HUES48 (cell line): Measurements from ENCODE around the gene CABP2.
"Not testable (repeated sequence)": the region's sequence is repeated elsewhere in the genome, so short reads cannot be mapped to it uniquely, and the experiment has no call there.

Experiments used
- H3K27ac ChIP-seq: one replicate; pipeline ENCODE4 v1.7.0; 2013; ENCODE audit warnings: low read depth, low read length, inconsistent platforms
- H3K27me3 ChIP-seq: 2 replicates; pipeline ENCODE4 v1.6.1; 2013; ENCODE audit warnings: mild to moderate bottlenecking, low read length; ENCODE audit not compliant: control insufficient read depth, insufficient read depth
- H3K36me3 ChIP-seq: 2 replicates; pipeline ENCODE4 v1.6.1; 2013; ENCODE audit warnings: low read length; ENCODE audit not compliant: control insufficient read depth, insufficient read depth
- H3K4me1 ChIP-seq: 2 replicates; pipeline ENCODE4 v1.6.1; 2013; ENCODE audit warnings: mild to moderate bottlenecking, low read length; ENCODE audit not compliant: control insufficient read depth, insufficient read depth
- H3K4me3 ChIP-seq: 2 replicates; pipeline ENCODE4 v1.5.1; 2013; ENCODE audit warnings: mild to moderate bottlenecking, low read depth, low read length
- H3K9ac ChIP-seq: 2 replicates; pipeline ENCODE4 v1.6.1; 2013; ENCODE audit warnings: mild to moderate bottlenecking, low read depth, low read length, moderate library complexity
- H3K9me3 ChIP-seq: 2 replicates; pipeline ENCODE4 v1.6.1; 2013; ENCODE audit warnings: low read length; ENCODE audit not compliant: control insufficient read depth, insufficient read depth

Gene CABP2

GRCh38 chr11:67522844-67523555 is at the start of gene CABP2:
Gene CABP2, minus strand, starts transcription at chr11:67523446. Its CDS starts 120 bp downstream, at chr11:67523326.
- no peak within 1 kb of the TSS for H3K9ac ChIP-seq
- H3K4me3 ChIP-seq = no peak within 1 kb of the TSS

DNA sequence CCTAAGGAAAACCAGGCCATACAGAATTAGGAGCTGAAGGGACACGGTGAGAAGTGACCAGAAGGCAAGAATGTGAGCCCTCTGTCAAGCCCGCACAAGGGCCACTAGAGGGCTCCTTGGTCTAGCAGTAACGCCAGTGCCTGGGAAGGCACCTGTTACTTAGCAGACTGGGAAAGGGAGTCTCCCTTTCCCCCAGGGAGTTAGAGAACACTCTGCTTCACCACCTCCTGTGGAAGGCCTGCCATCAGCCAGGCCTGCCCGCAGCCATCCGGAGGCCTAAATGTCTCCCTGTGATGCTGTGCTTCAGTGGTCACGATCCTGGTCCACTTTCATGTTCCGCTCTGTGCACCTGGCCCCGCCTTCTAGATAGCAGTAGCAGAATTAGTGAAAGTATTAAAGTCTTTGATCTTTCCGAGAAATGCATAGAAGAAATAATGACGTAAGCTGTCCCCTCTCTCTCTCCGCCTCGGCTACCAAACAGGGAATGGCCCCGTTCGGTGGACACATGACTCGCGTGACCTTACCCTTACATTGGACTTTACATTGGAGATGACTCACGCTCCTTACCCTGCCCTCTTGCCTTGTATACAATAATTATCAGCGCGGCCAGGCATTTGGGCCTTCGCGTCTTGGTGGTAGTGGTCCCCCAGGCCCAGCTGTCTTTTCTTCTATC is 49.6 kb upstream of the CABP2 start:
- H3K4me1 ChIP-seq = no peaks in the 10 kb centered on the region
- no peaks in the 10 kb centered on the region for H3K9me3 ChIP-seq
- no peaks in the 10 kb centered on the region for H3K27me3 ChIP-seq
- H3K27ac ChIP-seq = no peak overlapping the region
- no peak overlapping the region for H3K9ac ChIP-seq
- H3K4me3 ChIP-seq = no peak overlapping the region
- no peaks in the 10 kb centered on the region for H3K36me3 ChIP-seq

More at GRCh38 chr11:67522844-67523555, at the start of gene CABP2:
- no peaks in the 10 kb centered on the region for H3K9me3 ChIP-seq
- H3K27ac ChIP-seq = no peak within 1 kb of the TSS
- H3K36me3 ChIP-seq = no peaks in the 10 kb centered on the region
- no peaks in the 10 kb centered on the region for H3K27me3 ChIP-seq
- H3K4me1 ChIP-seq = no peaks in the 10 kb centered on the region

GRCh38 chr11:67572305-67572704 is 49.1 kb upstream of the CABP2 start:
- H3K9me3 ChIP-seq = no peaks in the 10 kb centered on the region
- no peak overlapping the region for H3K4me3 ChIP-seq
- H3K4me1 ChIP-seq = no peaks in the 10 kb centered on the region
- no peak overlapping the region for H3K9ac ChIP-seq
- H3K36me3 ChIP-seq = no peaks in the 10 kb centered on the region
- H3K27me3 ChIP-seq = no peaks in the 10 kb centered on the region
- H3K27ac ChIP-seq = no peak overlapping the region

DNA sequence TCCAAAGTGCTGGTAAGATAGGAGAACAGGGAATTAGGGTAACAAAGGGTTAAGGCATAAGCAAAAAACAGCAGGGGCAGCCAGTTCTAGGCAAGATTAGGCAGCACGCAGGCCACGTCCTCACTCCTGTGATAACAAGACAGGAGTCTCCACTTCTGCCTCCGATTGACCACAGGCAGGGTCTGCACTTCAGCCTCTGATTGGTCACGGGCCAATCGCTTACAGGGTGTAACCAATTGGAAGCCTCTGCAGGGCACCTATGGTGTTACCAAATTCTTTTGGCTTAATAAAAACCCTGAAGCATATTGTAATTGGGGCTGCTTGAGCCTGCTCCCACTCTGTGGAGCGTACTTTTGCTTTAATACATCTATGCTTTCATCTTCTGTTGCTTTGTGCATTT is 48.2 kb upstream of the CABP2 start:
- Histone ChIP-seq H3K4me3 (no peak overlapping the region), H3K9ac (no peak overlapping the region), H3K27me3 (no peaks in the 10 kb centered on the region), H3K4me1 (no peaks in the 10 kb centered on the region), H3K9me3 (no peaks in the 10 kb centered on the region), H3K27ac (no peak overlapping the region), H3K36me3 (no peaks in the 10 kb centered on the region)

DNA sequence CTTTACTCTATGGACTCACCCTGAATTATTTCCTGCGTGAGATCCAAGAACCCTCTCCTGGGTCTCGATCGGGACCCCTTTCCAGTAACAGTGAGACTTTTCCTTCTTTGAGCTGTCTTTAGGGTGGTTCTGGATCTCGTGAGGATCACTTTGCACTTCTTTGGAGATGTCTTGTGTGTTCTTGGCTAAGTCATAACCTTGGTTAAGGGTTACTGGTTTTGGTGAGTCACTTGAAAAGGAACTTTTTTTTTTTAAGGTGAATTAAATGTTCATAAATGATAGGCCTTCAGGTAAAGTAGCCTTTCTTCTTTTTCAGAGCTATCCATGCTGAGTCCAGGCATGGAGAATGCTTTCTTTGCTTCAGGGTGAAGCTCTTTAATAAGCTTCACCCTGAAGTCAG is 41.0 kb upstream of the CABP2 start:
- Histone ChIP-seq H3K27ac (no peak overlapping the region), H3K4me3 (no peak overlapping the region), H3K4me1 (peaks cover 3% of the 10 kb centered on the region; the same call in 1 of the 2 replicates), H3K9ac (no peak overlapping the region), H3K27me3 (no peaks in the 10 kb centered on the region), H3K9me3 (no peaks in the 10 kb centered on the region), H3K36me3 (no peaks in the 10 kb centered on the region)

DNA sequence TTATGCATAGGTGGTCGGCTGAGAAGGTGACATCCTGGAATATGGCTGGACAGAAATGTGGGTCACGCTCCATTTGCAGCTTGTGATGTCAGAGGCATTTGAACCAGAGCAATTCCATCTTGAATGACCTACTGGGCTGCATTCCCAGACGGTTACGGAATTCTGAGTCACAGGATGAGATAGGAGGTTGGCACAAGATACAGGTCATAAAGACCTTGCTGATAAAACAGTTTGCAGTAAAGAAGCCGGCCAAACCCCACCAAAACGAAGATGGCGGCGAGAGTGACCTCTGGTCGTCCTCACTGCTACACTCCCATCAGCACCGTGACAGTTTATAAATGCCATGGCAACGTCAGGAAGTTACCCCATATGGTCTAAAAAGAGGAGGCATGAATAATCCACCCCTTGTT is 40.5 kb upstream of the CABP2 start:
- not testable (repeated sequence) for H3K36me3 ChIP-seq, H3K4me1 ChIP-seq, H3K4me3 ChIP-seq, H3K9ac ChIP-seq, H3K27me3 ChIP-seq, H3K9me3 ChIP-seq
- H3K27ac ChIP-seq = peak overlapping the region; percentile 15

DNA sequence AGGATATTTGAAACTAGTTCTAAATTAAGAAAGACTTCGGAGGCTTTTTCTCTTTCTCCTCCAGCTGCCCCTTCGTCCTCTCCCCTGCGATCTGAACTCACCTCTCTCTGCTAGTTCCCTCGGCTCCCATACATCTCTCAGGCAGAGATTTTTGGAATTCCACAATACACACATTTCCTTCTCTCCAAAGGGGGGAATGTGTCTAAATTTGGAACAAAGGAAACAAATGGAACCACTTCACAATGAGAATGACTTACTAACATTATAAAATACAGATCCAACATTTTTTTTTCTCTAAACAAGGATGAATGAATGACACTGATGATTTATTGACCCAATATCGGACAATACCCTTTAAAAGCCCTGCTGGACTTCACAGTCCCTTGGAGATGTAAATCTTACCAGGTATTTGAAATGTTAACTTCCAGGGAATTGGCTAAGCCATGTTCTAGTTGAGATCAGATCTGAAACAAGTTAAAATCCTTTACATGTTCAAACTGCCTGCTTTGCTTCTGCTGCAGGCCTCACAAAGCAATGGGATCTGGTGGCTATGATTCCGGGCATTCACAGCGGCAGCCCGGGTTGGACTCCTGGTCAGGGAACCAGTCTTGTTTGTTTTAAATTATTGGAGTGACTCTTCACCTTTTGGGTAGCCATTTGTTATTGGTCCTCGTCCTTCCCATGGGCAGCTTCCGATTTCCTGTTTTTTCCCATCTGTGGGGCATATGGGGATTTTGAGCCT is 39.9 kb upstream of the CABP2 start:
- H3K27ac ChIP-seq = peak overlapping the region; percentile 15
- no peaks in the 10 kb centered on the region for H3K27me3 ChIP-seq
- peaks cover 3% of the 10 kb centered on the region; the same call in 1 of the 2 replicates for H3K4me1 ChIP-seq
- no peak overlapping the region for H3K4me3 ChIP-seq
- H3K9ac ChIP-seq = no peak overlapping the region
- no peaks in the 10 kb centered on the region for H3K9me3 ChIP-seq
- H3K36me3 ChIP-seq = no peaks in the 10 kb centered on the region

DNA sequence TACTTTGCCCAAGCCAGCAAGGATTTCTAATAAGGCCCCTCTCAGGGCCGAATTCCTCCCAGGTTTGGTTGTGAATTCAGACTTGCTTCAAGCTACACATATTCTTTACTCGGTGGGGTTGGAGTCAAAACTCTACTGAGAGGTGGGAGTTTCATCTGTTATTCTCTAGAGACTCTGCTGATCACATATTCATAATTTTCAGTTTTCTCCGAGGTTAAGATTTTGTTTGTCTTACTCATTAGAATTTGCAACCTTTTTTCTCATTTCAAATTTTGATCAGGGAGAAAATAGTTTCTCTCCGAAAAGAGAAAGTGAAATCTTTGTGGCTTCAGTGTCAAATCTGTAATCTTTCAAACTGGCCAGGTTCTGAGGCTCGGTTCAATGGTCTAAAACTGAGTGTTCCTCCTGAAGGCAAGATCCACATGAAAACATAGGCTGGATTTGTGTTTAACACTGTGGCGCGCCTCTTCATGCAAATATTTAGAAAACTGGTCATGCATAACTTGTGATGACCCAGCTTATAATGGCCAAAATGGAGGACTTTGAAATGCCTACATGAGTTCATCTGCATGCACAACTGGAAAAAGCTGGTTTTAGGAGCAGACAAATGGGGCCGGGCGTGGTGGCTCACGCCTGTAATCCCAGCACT is 38.8 kb upstream of the CABP2 start:
- H3K9ac ChIP-seq = no peak overlapping the region
- peaks cover 3% of the 10 kb centered on the region; the same call in 1 of the 2 replicates for H3K4me1 ChIP-seq
- H3K27me3 ChIP-seq = no peaks in the 10 kb centered on the region
- H3K9me3 ChIP-seq = no peaks in the 10 kb centered on the region
- H3K27ac ChIP-seq = no peak overlapping the region
- no peak overlapping the region for H3K4me3 ChIP-seq
- H3K36me3 ChIP-seq = no peaks in the 10 kb centered on the region

- Histone ChIP-seq H3K4me3 (no peak overlapping the region), H3K4me1 (peaks cover 3% of the 10 kb centered on the region; the same call in 1 of the 2 replicates)
Measured at GRCh38 chr11:67558084-67558772, 35.0 kb upstream of the CABP2 start.

DNA sequence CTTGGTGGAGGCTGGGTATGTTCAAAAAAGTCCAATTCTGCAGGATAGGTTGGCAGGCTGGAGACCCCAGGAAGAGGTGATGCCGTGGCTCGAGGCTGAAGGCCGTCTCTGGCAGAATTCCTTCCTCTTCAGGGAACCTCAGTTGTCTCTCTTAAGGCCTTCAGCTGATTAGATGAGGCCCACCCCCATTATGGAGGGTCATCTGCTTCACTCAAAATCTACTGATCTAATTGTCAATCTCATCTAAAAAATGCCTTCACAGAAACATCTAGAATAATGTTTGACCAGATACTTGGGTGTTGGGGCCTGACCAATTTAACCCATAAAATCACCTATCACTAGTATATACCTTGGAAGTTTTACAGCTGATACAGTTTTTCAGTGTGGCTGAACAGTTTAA is 33.0 kb upstream of the CABP2 start:
- no peak overlapping the region for H3K4me3 ChIP-seq
- no peak overlapping the region for H3K27ac ChIP-seq

More at GRCh38 chr11:67558084-67558772, 35.0 kb upstream of the CABP2 start:
- H3K36me3 ChIP-seq = no peaks in the 10 kb centered on the region
- no peak overlapping the region for H3K27ac ChIP-seq
- H3K9me3 ChIP-seq = no peaks in the 10 kb centered on the region
- H3K27me3 ChIP-seq = no peaks in the 10 kb centered on the region
- no peak overlapping the region for H3K9ac ChIP-seq

More for the DNA sequence above, 33.0 kb upstream of the CABP2 start:
- H3K36me3 ChIP-seq = no peaks in the 10 kb centered on the region
- H3K4me1 ChIP-seq = no peaks in the 10 kb centered on the region
- no peak overlapping the region for H3K9ac ChIP-seq
- peaks cover 2% of the 10 kb centered on the region; the same call in 1 of the 2 replicates for H3K9me3 ChIP-seq
- no peaks in the 10 kb centered on the region for H3K27me3 ChIP-seq
